Uterus (tissue), 4 donors: ENCODE results near the gene GMCL1. TPM values are rescaled to one million over a fixed set of nuclear protein-coding genes. Genes with fewer than 3 reads are reported as not detected.

Source experiments
- DNase-seq, 2 donors: peaks; one replicate each; pipeline ENCODE4 v3.0.0-alpha.2; 2019 to 2020
- H3K27ac ChIP-seq, 2 donors: fragments of 200-600 bp; sonication (generic); 1 replicate in 1 of 2; 2 replicates in 1 of 2; pipeline ENCODE4 v1.5.1; 2016 to 2018
- H3K27me3 ChIP-seq, 2 donors: fragments of 200-600 bp; sonication (generic); one replicate each; pipeline ENCODE4 v1.5.1; 2018 to 2019; ENCODE audit warnings: control low read depth in 1 of 2
- H3K36me3 ChIP-seq, 2 donors: fragments of 200-600 bp; sonication (generic); one replicate each; pipeline ENCODE4 v1.5.1; 2019; ENCODE audit warnings: control low read depth in 1 of 2
- H3K4me1 ChIP-seq, 2 donors: fragments of 200-600 bp; sonication (generic); one replicate each; pipeline ENCODE4 v1.5.1; 2018 to 2019; ENCODE audit warnings: control low read depth in 1 of 2
- H3K4me3 ChIP-seq, 2 donors: fragments of 200-600 bp; sonication (generic); 1 replicate in 1 of 2; 2 replicates in 1 of 2; pipeline ENCODE4 v1.5.1; 2018 to 2019; ENCODE audit warnings: mild to moderate bottlenecking in 1 of 2
- H3K9me3 ChIP-seq, 2 donors: fragments of 200-600 bp; sonication (generic); one replicate each; pipeline ENCODE4 v1.5.1; 2019; ENCODE audit warnings: control low read depth in 1 of 2
- CTCF ChIP-seq, 4 experiments: fragments of 200-600 bp in 2 of 4; fragments of 450-650 bp in 2 of 4; sonication (generic) in 2 of 4; IDR thresholded peaks; one replicate each; pipeline ENCODE4 v1.5.1; 2016 to 2019; ENCODE audit warnings: antibody characterized with exemption in 4 of 4, mild to moderate bottlenecking in 2 of 4, moderate library complexity in 1 of 4
- POLR2A ChIP-seq, 2 donors: fragments of 450-650 bp; IDR thresholded peaks; one replicate each; pipeline ENCODE4 v1.6.1; 2016; ENCODE audit warnings: antibody characterized with exemption in 2 of 2, mild to moderate bottlenecking in 1 of 2, moderate library complexity in 1 of 2
- intact Hi-C: fragments of 100-400 bp; cut with DNase I; formaldehyde crosslinking; loops from one replicate; pipeline ENCODE4 v1.15.1; 2023; ENCODE audit warnings: low total_unique reads
- total RNA-seq, 4 donors: library from RNA; depleted of rRNA in 3 of 4; stranded (reverse); fragments of >200 nt in 3 of 4; gene quantifications; one replicate each; pipeline versions ENCODE4 v1.1.0 to v1.2.4, GENCODE V29; 2014 to 2023
- donor health status: DM: yes; HTN: yes; CAD: no.

The GMCL1 gene
- total RNA-seq, 4 donors from 2014 or later, result 5.6 to 23.3 (median 16.1) TPM

GRCh38 chr2:69916106-69916505 lies 86.6 kb downstream of the GMCL1 start:
- DNase-seq, result no peak
- H3K36me3 ChIP-seq, result no peaks in the 10 kb centered on the region
- no peaks in the 10 kb centered on the region for H3K9me3 ChIP-seq
- no peaks in the 10 kb centered on the region for H3K4me1 ChIP-seq
- intact Hi-C loops, result loop anchor here (10.0 kb wide), 1 partner anchor 149 kb away; no protein-coding TSS in a partner anchor
- peak overlapping the region in 1 of 2 donors; percentile 67 for H3K4me3 ChIP-seq
- TF ChIP-seq CTCF (IDR thresholded peaks at IDR 0.05) (no peak), POLR2A (IDR thresholded peaks at IDR 0.05) (no peak)
- no peaks in the 10 kb centered on the region for H3K27me3 ChIP-seq
- peak overlapping the region; percentile 88 to 90 for H3K27ac ChIP-seq

- peak overlapping the region; percentile 57 to 65 for H3K27ac ChIP-seq
These were observed 88.4 kb downstream of the GMCL1 start for GRCh38 chr2:69917852-69918251.

GRCh38 chr2:69918401-69918800 lies 88.9 kb downstream of the GMCL1 start:
- Histone ChIP-seq H3K4me1 (no peaks in the 10 kb centered on the region), H3K27ac (peak overlapping the region; percentile 57 to 65), H3K36me3 (no peaks in the 10 kb centered on the region), H3K27me3 (no peaks in the 10 kb centered on the region), H3K4me3 (no peak overlapping the region), H3K9me3 (no peaks in the 10 kb centered on the region)
- DNase-seq, result no peak
- TF ChIP-seq CTCF (IDR thresholded peaks at IDR 0.05) (no peak), POLR2A (IDR thresholded peaks at IDR 0.05) (no peak)
- intact Hi-C loops, result loop anchor here (10.0 kb wide), 1 partner anchor 146 kb away; no protein-coding TSS in a partner anchor

More at GRCh38 chr2:69917852-69918251, 88.4 kb downstream of the GMCL1 start:
- Histone ChIP-seq H3K4me1 (no peaks in the 10 kb centered on the region), H3K4me3 (no peak overlapping the region), H3K36me3 (no peaks in the 10 kb centered on the region), H3K9me3 (no peaks in the 10 kb centered on the region), H3K27me3 (no peaks in the 10 kb centered on the region)
- TF ChIP-seq CTCF (IDR thresholded peaks at IDR 0.05) (no peak), POLR2A (IDR thresholded peaks at IDR 0.05) (peak in 1 of 2 donors; percentile 36)
- intact Hi-C loops, result loop anchor here (10.0 kb wide), 1 partner anchor 147 kb away; no protein-coding TSS in a partner anchor
- peak in 1 of 2 donors; percentile 30 for DNase-seq

GRCh38 chr2:69923116-69923515 lies 93.7 kb downstream of the GMCL1 start:
- TF ChIP-seq CTCF (IDR thresholded peaks at IDR 0.05) (no peak), POLR2A (IDR thresholded peaks at IDR 0.05) (no peak)
- H3K4me3 ChIP-seq, result no peak overlapping the region
- intact Hi-C loops, result no loop called here
- H3K27ac ChIP-seq, result no peak overlapping the region
- H3K27me3 ChIP-seq, result no peaks in the 10 kb centered on the region
- no peak for DNase-seq
- no peaks in the 10 kb centered on the region for H3K4me1 ChIP-seq
- no peaks in the 10 kb centered on the region for H3K9me3 ChIP-seq
- H3K36me3 ChIP-seq, result no peaks in the 10 kb centered on the region

GRCh38 chr2:69926849-69927515 lies 97.5 kb downstream of the GMCL1 start:
- no peaks in the 10 kb centered on the region for H3K9me3 ChIP-seq
- intact Hi-C loops, result no loop called here
- no peaks in the 10 kb centered on the region for H3K4me1 ChIP-seq
- no peak for TF ChIP-seq CTCF (IDR thresholded peaks at IDR 0.05)
- TF ChIP-seq POLR2A (IDR thresholded peaks at IDR 0.05), result no peak
- no peak overlapping the region for H3K4me3 ChIP-seq
- no peaks in the 10 kb centered on the region for H3K27me3 ChIP-seq
- no peak overlapping the region for H3K27ac ChIP-seq
- no peaks in the 10 kb centered on the region for H3K36me3 ChIP-seq
- DNase-seq, result no peak
